ENCODE results near the gene GALNTL6. TPM values are rescaled to one million over a fixed set of nuclear protein-coding genes. Genes with fewer than 3 reads are reported as not detected.

Gene GALNTL6
- total and polyA plus RNA-seq, 2 donors (not counting 1 experiment from before 2014, with no cell fraction given) = 0.99 to 1.1 TPM

DNA sequence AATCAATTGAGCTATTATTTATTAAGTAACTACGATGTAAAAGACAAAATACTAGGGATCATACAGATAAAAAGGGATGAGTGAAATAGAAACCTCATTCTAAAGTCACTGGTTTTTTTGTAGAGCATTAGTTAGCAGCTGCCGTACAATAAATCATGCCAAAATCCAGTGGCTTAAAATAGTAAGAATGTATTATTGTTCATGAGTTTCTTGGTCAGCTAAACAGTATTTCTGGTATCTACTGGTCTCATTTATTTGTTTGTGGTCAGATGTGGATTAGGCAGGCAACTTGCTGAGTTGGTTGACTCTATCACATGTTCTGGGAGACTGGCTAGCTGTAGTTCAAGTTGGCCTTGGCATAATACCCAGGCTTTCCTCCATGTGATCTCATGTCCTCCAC lies 667.3 kb downstream of the GALNTL6 start:
- Mint-ChIP-seq H3K4me1 (no peaks in the 10 kb centered on the region), H3K27ac (no peak overlapping the region), H3K9me3 (ENCODE audit: insufficient read depth) (no peaks in the 10 kb centered on the region), H3K4me3 (no peak overlapping the region), H3K27me3 (no peaks in the 10 kb centered on the region)
- Histone ChIP-seq H3K4me1 (ENCODE audit: control insufficient read depth in 2 of 2, insufficient read depth in 2 of 2, low read length in 2 of 2) (no peaks in the 10 kb centered on the region), H2AFZ (ENCODE audit: insufficient read depth, low read depth, low read length, poor library complexity, severe bottlenecking) (no peak overlapping the region), H4K20me1 (ENCODE audit: control insufficient read depth, insufficient read depth, low read length, poor library complexity, severe bottlenecking) (no peaks in the 10 kb centered on the region), H3K27ac (ENCODE audit: low read length in 2 of 2) (no peak overlapping the region), H3K9ac (ENCODE audit: low read length) (no peak overlapping the region), H3K27me3 (replicated peaks in 1 of 4; ENCODE audit: control extremely low read depth in 1 of 4, control insufficient read depth in 3 of 4, insufficient read depth in 4 of 4, low read length in 3 of 4) (no peaks in the 10 kb centered on the region), H3K36me3 (replicated peaks in 1 of 2; ENCODE audit: control extremely low read depth in 1 of 2, control insufficient read depth in 1 of 2, extremely low read depth in 1 of 2, insufficient read depth in 2 of 2, low read length in 1 of 2) (no peaks in the 10 kb centered on the region), H3K4me3 (ENCODE audit: control extremely low read depth in 1 of 5, extremely low read depth in 1 of 5, insufficient read depth in 1 of 5, low read depth in 2 of 5, low read length in 4 of 5) (no peak overlapping the region), H3K9me3 (ENCODE audit: control extremely low read depth in 1 of 3, control insufficient read depth in 2 of 3, insufficient read depth in 1 of 3, low read length in 2 of 3) (peaks cover 0 to 9% (median 0%) of the 10 kb centered on the region in 3 donors), H3K79me2 (ENCODE audit: control insufficient read depth, insufficient read depth, low read length) (no peaks in the 10 kb centered on the region), H3K4me2 (replicated peaks; ENCODE audit: low read depth, low read length, poor library complexity, severe bottlenecking) (no peak overlapping the region)
- DNase-seq = no peak
- intact Hi-C loops (cut with micrococcal nuclease) = no loop called here
- TF ChIP-seq EZH2 (IDR thresholded peaks at IDR 0.05; ENCODE audit: borderline replicate concordance, insufficient read depth, low read depth, low read length, poor library complexity, severe bottlenecking) = no peak
- TF ChIP-seq, protein P1, sequence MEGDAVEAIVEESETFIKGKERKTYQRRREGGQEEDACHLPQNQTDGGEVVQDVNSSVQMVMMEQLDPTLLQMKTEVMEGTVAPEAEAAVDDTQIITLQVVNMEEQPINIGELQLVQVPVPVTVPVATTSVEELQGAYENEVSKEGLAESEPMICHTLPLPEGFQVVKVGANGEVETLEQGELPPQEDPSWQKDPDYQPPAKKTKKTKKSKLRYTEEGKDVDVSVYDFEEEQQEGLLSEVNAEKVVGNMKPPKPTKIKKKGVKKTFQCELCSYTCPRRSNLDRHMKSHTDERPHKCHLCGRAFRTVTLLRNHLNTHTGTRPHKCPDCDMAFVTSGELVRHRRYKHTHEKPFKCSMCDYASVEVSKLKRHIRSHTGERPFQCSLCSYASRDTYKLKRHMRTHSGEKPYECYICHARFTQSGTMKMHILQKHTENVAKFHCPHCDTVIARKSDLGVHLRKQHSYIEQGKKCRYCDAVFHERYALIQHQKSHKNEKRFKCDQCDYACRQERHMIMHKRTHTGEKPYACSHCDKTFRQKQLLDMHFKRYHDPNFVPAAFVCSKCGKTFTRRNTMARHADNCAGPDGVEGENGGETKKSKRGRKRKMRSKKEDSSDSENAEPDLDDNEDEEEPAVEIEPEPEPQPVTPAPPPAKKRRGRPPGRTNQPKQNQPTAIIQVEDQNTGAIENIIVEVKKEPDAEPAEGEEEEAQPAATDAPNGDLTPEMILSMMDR (IDR thresholded peaks at IDR 0.05) = no peak
- CTCF ChIA-PET = no interaction called here
- WGBS (ENCODE audit: insufficient coverage) = 90% methylated on average over 1 of the region's 2 CpGs
- ATAC-seq (ENCODE audit: low read depth) = no peak
- POLR2A ChIA-PET = no interaction called here

DNA sequence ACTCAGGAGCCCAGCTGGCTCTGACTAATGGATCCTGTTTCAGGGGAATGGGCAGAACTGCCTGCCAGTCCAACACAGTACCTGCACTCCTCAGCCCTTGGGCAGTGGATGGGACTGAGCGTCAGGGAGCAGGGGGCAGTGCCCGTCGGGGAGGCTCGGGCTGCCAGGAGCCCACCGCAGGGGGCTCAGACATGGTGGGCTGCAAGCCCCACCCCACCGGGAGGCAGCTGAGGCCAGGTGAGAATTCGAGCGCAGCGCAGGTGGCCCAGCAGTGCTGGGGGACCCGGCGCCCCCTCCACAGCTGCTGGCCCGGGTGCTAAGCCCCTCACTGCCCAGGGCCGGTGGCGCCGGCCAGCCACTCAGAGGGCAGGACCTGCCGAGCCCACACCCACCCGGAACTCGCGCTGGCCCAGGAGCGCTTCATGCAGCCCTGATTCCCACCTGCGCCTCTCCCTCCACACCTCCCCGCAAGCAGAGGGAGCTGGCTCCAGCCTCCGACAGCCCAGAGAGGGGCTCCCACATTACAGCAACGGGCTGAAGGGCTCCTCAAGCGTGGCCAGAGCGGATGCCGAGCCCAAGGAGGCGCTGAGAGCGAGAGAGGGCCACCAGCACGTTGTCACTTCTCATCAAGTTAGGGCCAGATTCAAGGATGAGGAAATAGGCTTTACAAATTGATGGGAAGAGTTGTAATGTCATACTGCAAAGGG lies 668.8 kb downstream of the GALNTL6 start:
- WGBS (ENCODE audit: insufficient coverage) = 95% methylated on average over 25 of the region's 30 CpGs
- no peak overlapping the region for H3K9ac ChIP-seq (ENCODE audit: low read length)
- no peaks in the 10 kb centered on the region for H3K79me2 ChIP-seq (ENCODE audit: control insufficient read depth, insufficient read depth, low read length)
- no peaks in the 10 kb centered on the region for H3K27me3 ChIP-seq (replicated peaks in 1 of 4; ENCODE audit: control extremely low read depth in 1 of 4, control insufficient read depth in 3 of 4, insufficient read depth in 4 of 4, low read length in 3 of 4)
- TF ChIP-seq, protein P1 (IDR thresholded peaks at IDR 0.05) = no peak
- no peak for TF ChIP-seq EZH2 (IDR thresholded peaks at IDR 0.05; ENCODE audit: borderline replicate concordance, insufficient read depth, low read depth, low read length, poor library complexity, severe bottlenecking)
- intact Hi-C loops (cut with micrococcal nuclease) = no loop called here
- H3K4me1 Mint-ChIP-seq = no peaks in the 10 kb centered on the region
- no peak overlapping the region for H3K27ac Mint-ChIP-seq
- H4K20me1 ChIP-seq (ENCODE audit: control insufficient read depth, insufficient read depth, low read length, poor library complexity, severe bottlenecking) = no peaks in the 10 kb centered on the region
- peaks cover 2% of the 10 kb centered on the region for H3K9me3 Mint-ChIP-seq (ENCODE audit: insufficient read depth)
- H3K36me3 ChIP-seq (replicated peaks in 1 of 2; ENCODE audit: control extremely low read depth in 1 of 2, control insufficient read depth in 1 of 2, extremely low read depth in 1 of 2, insufficient read depth in 2 of 2, low read length in 1 of 2) = no peaks in the 10 kb centered on the region
- no peak overlapping the region for H3K27ac ChIP-seq (ENCODE audit: low read length in 2 of 2)
- no peaks in the 10 kb centered on the region for H3K27me3 Mint-ChIP-seq
- no peak overlapping the region for H3K4me2 ChIP-seq (replicated peaks; ENCODE audit: low read depth, low read length, poor library complexity, severe bottlenecking)
- H2AFZ ChIP-seq (ENCODE audit: insufficient read depth, low read depth, low read length, poor library complexity, severe bottlenecking) = no peak overlapping the region
- ChIA-PET CTCF (interaction anchor here (0.6 kb wide), 1 partner anchor 286 kb away, joined by 3 read pairs; no protein-coding TSS in a partner anchor), POLR2A (no interaction called here)
- no peak overlapping the region for H3K4me3 Mint-ChIP-seq
- ATAC-seq (ENCODE audit: low read depth) (no peak), DNase-seq (no peak)
- H3K4me3 ChIP-seq (ENCODE audit: control extremely low read depth in 1 of 5, extremely low read depth in 1 of 5, insufficient read depth in 1 of 5, low read depth in 2 of 5, low read length in 4 of 5) = no peak overlapping the region
- H3K9me3 ChIP-seq (ENCODE audit: control extremely low read depth in 1 of 3, control insufficient read depth in 2 of 3, insufficient read depth in 1 of 3, low read length in 2 of 3) = peaks cover 0 to 9% (median 0%) of the 10 kb centered on the region in 3 donors
- H3K4me1 ChIP-seq (ENCODE audit: control insufficient read depth in 2 of 2, insufficient read depth in 2 of 2, low read length in 2 of 2) = no peaks in the 10 kb centered on the region
